SK-MEL-5 (cell line): ENCODE data around the gene PCNT. TPM values are rescaled to one million over a fixed set of nuclear protein-coding genes. Genes with fewer than 3 reads are reported as not detected.
"Not testable (repeated sequence)": the region's sequence is repeated elsewhere in the genome, so short reads cannot be mapped to it uniquely, and the experiment has no call there.

Experiments
- DNase-seq: peaks from one replicate; pipeline ENCODE4 v3.0.0-alpha.2; 2016; ENCODE audit warnings: low read depth, low spot score
- in situ Hi-C: cut with HindIII; loops from 2 replicates; pipeline ENCODE4 v1.10.0; 2016; ENCODE audit warnings: low sequenced_read_pairs, high pct_unique_total_duplicates, low pct_unique_long_range_greater_than_20kb
- total RNA-seq: library from RNA; depleted of rRNA; stranded (reverse); fragments of >200 nt; shearing (Covaris generic); gene quantifications from 2 replicates; pipeline ENCODE4 v1.2.3, GENCODE V29; 2014

The PCNT gene
- total RNA-seq, 1 experiment from 2014 or later = 8.8 TPM

GRCh38 chr21:46424621-46425020 lies 100.7 kb downstream of the PCNT start:
- in situ Hi-C loops = no loop called here
- DNase-seq = no peak

- no peak for DNase-seq
- in situ Hi-C loops = no loop called here
Measured at GRCh38 chr21:46425041-46425440, 101.1 kb downstream of the PCNT start.

- in situ Hi-C loops = no loop called here
- DNase-seq = no peak
Measured at GRCh38 chr21:46425571-46425970, 101.6 kb downstream of the PCNT start.

GRCh38 chr21:46426313-46427046 lies 102.5 kb downstream of the PCNT start:
- DNase-seq = no peak
- in situ Hi-C loops = no loop called here

- no peak for DNase-seq
- in situ Hi-C loops = no loop called here
Measured at GRCh38 chr21:46427516-46427915, 103.6 kb downstream of the PCNT start.

- in situ Hi-C loops = no loop called here
- no peak for DNase-seq
Measured at GRCh38 chr21:46428286-46428685, 104.3 kb downstream of the PCNT start.

- in situ Hi-C loops = no loop called here
- no peak for DNase-seq
Measured at GRCh38 chr21:46428987-46429710, 105.2 kb downstream of the PCNT start.

GRCh38 chr21:46429754-46430681 lies 106.1 kb downstream of the PCNT start:
- in situ Hi-C loops = no loop called here
- no peak for DNase-seq

- no peak for DNase-seq
- in situ Hi-C loops = no loop called here
Measured at GRCh38 chr21:46431448-46431847, 107.5 kb downstream of the PCNT start.

GRCh38 chr21:46431884-46432488 lies 108.0 kb downstream of the PCNT start:
- no peak for DNase-seq
- in situ Hi-C loops = no loop called here

GRCh38 chr21:46433116-46433515 lies 109.2 kb downstream of the PCNT start:
- in situ Hi-C loops, DNase-seq: not testable (repeated sequence)

GRCh38 chr21:46434322-46434958 lies 110.5 kb downstream of the PCNT start:
- in situ Hi-C loops = no loop called here
- DNase-seq = no peak

GRCh38 chr21:46435786-46436227 lies 111.9 kb downstream of the PCNT start:
- no peak for DNase-seq
- in situ Hi-C loops = no loop called here

- DNase-seq = no peak
- in situ Hi-C loops = no loop called here
Measured at GRCh38 chr21:46436621-46437020, 112.7 kb downstream of the PCNT start.

- no peak for DNase-seq
- in situ Hi-C loops = no loop called here
Measured at GRCh38 chr21:46437096-46437498, 113.1 kb downstream of the PCNT start.

GRCh38 chr21:46437511-46437910 lies 113.6 kb downstream of the PCNT start:
- no peak for DNase-seq
- in situ Hi-C loops = no loop called here

GRCh38 chr21:46438241-46438640 lies 114.3 kb downstream of the PCNT start:
- no peak for DNase-seq
- in situ Hi-C loops = no loop called here
